Measurements from ENCODE around the gene AZIN2. TPM values are rescaled to one million over a fixed set of nuclear protein-coding genes. Genes with fewer than 3 reads are reported as not detected.

The AZIN2 gene
- polyA plus RNA-seq, 2 of the 4 experiments (the other 2 are of a cell fraction), result 1.6 to 1.9 TPM

GRCh38 chr1:33142483-33143064 is 61.6 kb downstream of the AZIN2 start:
- CTCF ChIA-PET, result interaction anchor here (0.7 to 0.8 kb wide), 2 partner anchors 15 to 327 kb away, joined by 3 read pairs; no protein-coding TSS in a partner anchor
- no peak overlapping the region for H3K4me3 ChIP-seq
- no peak overlapping the region for H3K27ac ChIP-seq
- no peak for TF ChIP-seq HOXB13 (CRISPR knock-in tag; IDR thresholded peaks at IDR 0.05; ENCODE audit: low read depth)
- no peak for TF ChIP-seq MAFK (IDR thresholded peaks at IDR 0.05; ENCODE audit: partially characterized antibody)
- no peak for TF ChIP-seq EP300 (IDR thresholded peaks at IDR 0.05)
- no peak for TF ChIP-seq KDM1A (IDR thresholded peaks at IDR 0.05; ENCODE audit: low read depth)
- no peak for TF ChIP-seq RFX5 (IDR thresholded peaks at IDR 0.05)
- no peak for TF ChIP-seq ZNF302 (CRISPR knock-in tag; IDR thresholded peaks at IDR 0.05)
- DNase-seq (ENCODE audit: low read depth in 1 of 2, low spot score in 1 of 2), result no peak
- POLR2A ChIA-PET, result no interaction called here
- FAIRE-seq, result no peak
- H3K4me2 ChIP-seq, result no peak overlapping the region
- WGBS (ENCODE audit: missing lambda C conversion rate), result 78% methylated on average over 5 of the region's 7 CpGs
- ATAC-seq, result no peak
- H3K9me3 ChIP-seq, result no peaks in the 10 kb centered on the region
- no peaks in the 10 kb centered on the region for H3K4me1 ChIP-seq

GRCh38 chr1:33143176-33143575 is 62.2 kb downstream of the AZIN2 start:
- TF ChIP-seq HES2 (IDR thresholded peaks at IDR 0.05) (no peak), TP53 (CRISPR knock-in tag; IDR thresholded peaks at IDR 0.05) (no peak), E2F6 (IDR thresholded peaks at IDR 0.05; ENCODE audit: borderline replicate concordance, low read depth) (no peak), USF2 (IDR thresholded peaks at IDR 0.05) (no peak), NPAS2 (CRISPR knock-in tag; IDR thresholded peaks at IDR 0.05; ENCODE audit: borderline replicate concordance) (no peak), EHF (CRISPR knock-in tag; IDR thresholded peaks at IDR 0.05) (no peak), NR3C1 (IDR thresholded peaks at IDR 0.05) (no peak), BHLHE40 (IDR thresholded peaks at IDR 0.05; ENCODE audit: low read depth, low read length) (no peak), ZC3H11A (IDR thresholded peaks at IDR 0.05) (no peak), FOSB (CRISPR knock-in tag; IDR thresholded peaks at IDR 0.05) (no peak), CHD4 (IDR thresholded peaks at IDR 0.05; ENCODE audit: borderline replicate concordance) (no peak), ZSCAN20 (CRISPR knock-in tag; IDR thresholded peaks at IDR 0.05) (no peak), CBX8 (IDR thresholded peaks at IDR 0.05) (no peak), CHD2 (IDR thresholded peaks at IDR 0.05; ENCODE audit: low read length, partially characterized antibody) (no peak), HOXB13 (CRISPR knock-in tag; IDR thresholded peaks at IDR 0.05; ENCODE audit: low read depth) (no peak), KDM1A (IDR thresholded peaks at IDR 0.05; ENCODE audit: low read depth) (no peak), REST (IDR thresholded peaks at IDR 0.05) (no peak), ESRRA (IDR thresholded peaks at IDR 0.05; ENCODE audit: borderline replicate concordance, low read length) (no peak)
- ATAC-seq (no peak), FAIRE-seq (no peak), DNase-seq (ENCODE audit: low read depth in 1 of 2, low spot score in 1 of 2) (no peak)
- Histone ChIP-seq H3K27ac (no peak overlapping the region), H3K4me3 (no peak overlapping the region), H3K9me3 (no peaks in the 10 kb centered on the region), H3K4me1 (no peaks in the 10 kb centered on the region), H3K4me2 (no peak overlapping the region)
- POLR2A ChIA-PET, result no interaction called here
- WGBS (ENCODE audit: missing lambda C conversion rate), result 79% methylated on average over 4 of the region's 4 CpGs
- CTCF ChIA-PET, result no interaction called here
